ENCODE measurements around the gene SLC35B3.

Gene SLC35B3

DNA sequence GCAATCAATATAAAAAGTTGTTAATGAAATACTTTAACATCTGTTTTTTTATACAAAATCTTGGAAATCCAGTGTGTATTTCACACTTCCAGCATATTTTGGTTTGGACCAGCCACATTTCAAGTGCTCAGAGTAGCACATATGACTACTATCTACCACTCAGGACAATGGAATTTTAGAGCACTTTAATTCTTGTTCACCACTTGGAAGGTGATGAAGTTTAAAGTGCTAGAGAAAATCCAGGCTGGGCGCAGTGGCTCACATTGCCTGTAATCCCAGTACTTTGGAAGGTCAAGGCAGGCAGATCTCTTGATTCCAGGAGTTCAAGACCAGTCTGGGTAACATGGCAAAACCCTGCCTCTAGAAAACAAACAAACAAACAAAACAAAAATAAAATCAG lies 6.1 kb upstream of the SLC35B3 start:
- no peak for TF ChIP-seq ELF4 (IDR thresholded peaks at IDR 0.05)
- TF ChIP-seq CTBP1 (IDR thresholded peaks at IDR 0.05; ENCODE audit: borderline replicate concordance), result no peak
- no peak for TF ChIP-seq LEF1 (IDR thresholded peaks at IDR 0.05; ENCODE audit: borderline replicate concordance)
- no peak for TF ChIP-seq FOXK2 (IDR thresholded peaks at IDR 0.05)
- no peak for TF ChIP-seq L3MBTL2 (conservative IDR thresholded peaks at IDR 0.05)
- no peak for TF ChIP-seq ZNF384 (IDR thresholded peaks at IDR 0.05)
- no peak for TF ChIP-seq HDGF (IDR thresholded peaks at IDR 0.05; ENCODE audit: borderline replicate concordance)
- no peak for TF ChIP-seq FOXM1 (IDR thresholded peaks at IDR 0.05; ENCODE audit: borderline replicate concordance)
- TF ChIP-seq TARDBP (IDR thresholded peaks at IDR 0.05), result no peak
- TF ChIP-seq, protein P1, sequence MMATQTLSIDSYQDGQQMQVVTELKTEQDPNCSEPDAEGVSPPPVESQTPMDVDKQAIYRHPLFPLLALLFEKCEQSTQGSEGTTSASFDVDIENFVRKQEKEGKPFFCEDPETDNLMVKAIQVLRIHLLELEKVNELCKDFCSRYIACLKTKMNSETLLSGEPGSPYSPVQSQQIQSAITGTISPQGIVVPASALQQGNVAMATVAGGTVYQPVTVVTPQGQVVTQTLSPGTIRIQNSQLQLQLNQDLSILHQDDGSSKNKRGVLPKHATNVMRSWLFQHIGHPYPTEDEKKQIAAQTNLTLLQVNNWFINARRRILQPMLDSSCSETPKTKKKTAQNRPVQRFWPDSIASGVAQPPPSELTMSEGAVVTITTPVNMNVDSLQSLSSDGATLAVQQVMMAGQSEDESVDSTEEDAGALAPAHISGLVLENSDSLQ (IDR thresholded peaks at IDR 0.05), result no peak
- no peak for DNase-seq (ENCODE audit: extremely low spot score)
- ChIA-PET POLR2A (no interaction called here), CTCF (no interaction called here)

- TF ChIP-seq FOXA1 (IDR thresholded peaks at IDR 0.05) (no peak), NFRKB (IDR thresholded peaks at IDR 0.05) (no peak), LEF1 (IDR thresholded peaks at IDR 0.05; ENCODE audit: borderline replicate concordance) (no peak), ARNT (IDR thresholded peaks at IDR 0.05) (no peak), ZNF384 (IDR thresholded peaks at IDR 0.05) (no peak), TARDBP (IDR thresholded peaks at IDR 0.05) (no peak), CTBP1 (IDR thresholded peaks at IDR 0.05; ENCODE audit: borderline replicate concordance) (no peak), ELF4 (IDR thresholded peaks at IDR 0.05) (no peak), SP1 (IDR thresholded peaks at IDR 0.05) (no peak), SUZ12 (IDR thresholded peaks at IDR 0.05) (no peak), FOXM1 (IDR thresholded peaks at IDR 0.05; ENCODE audit: borderline replicate concordance) (no peak), FOXK2 (IDR thresholded peaks at IDR 0.05) (no peak)
- ChIA-PET CTCF (no interaction called here), POLR2A (no interaction called here)
- no peak for DNase-seq (ENCODE audit: extremely low spot score)
Observed at GRCh38 chr6:8439601-8440268, 4.4 kb upstream of the SLC35B3 start.

DNA sequence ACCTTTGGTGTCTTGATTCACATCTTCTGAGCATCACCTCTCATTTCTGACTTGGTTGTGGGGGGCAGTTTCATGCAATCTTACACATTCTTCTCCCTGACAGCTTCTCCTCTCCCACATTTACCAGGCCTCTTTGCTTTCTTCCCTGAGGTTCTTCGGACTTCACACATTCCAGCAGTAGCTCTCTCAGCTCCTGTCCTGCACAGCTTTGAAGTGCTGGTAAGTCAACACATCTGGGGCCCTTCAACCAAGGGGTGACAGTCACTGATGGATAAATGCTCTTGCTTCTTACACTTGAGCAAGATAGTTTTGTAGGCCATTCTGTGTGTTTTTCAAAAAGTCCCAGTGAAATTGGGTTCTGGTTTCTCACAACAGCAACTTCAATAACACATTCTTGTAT lies 2.5 kb upstream of the SLC35B3 start:
- POLR2A ChIA-PET, result no interaction called here
- no peak for TF ChIP-seq L3MBTL2 (conservative IDR thresholded peaks at IDR 0.05)
- no peak for TF ChIP-seq HDGF (IDR thresholded peaks at IDR 0.05; ENCODE audit: borderline replicate concordance)
- no peak for TF ChIP-seq TARDBP (IDR thresholded peaks at IDR 0.05)
- TF ChIP-seq SP1 (IDR thresholded peaks at IDR 0.05), result no peak
- no peak for TF ChIP-seq ELF4 (IDR thresholded peaks at IDR 0.05)
- no peak for TF ChIP-seq FOXA1 (IDR thresholded peaks at IDR 0.05)
- no peak for TF ChIP-seq ZNF384 (IDR thresholded peaks at IDR 0.05)
- no peak for TF ChIP-seq SUZ12 (IDR thresholded peaks at IDR 0.05)
- TF ChIP-seq BHLHE40 (IDR thresholded peaks at IDR 0.05; ENCODE audit: borderline replicate concordance), result no peak
- TF ChIP-seq FOXM1 (IDR thresholded peaks at IDR 0.05; ENCODE audit: borderline replicate concordance), result no peak
- TF ChIP-seq NFRKB (IDR thresholded peaks at IDR 0.05), result no peak
- TF ChIP-seq, protein P1 (IDR thresholded peaks at IDR 0.05), result no peak
- no peak for TF ChIP-seq CTBP1 (IDR thresholded peaks at IDR 0.05; ENCODE audit: borderline replicate concordance)
- TF ChIP-seq LEF1 (IDR thresholded peaks at IDR 0.05; ENCODE audit: borderline replicate concordance), result no peak
- no peak for TF ChIP-seq FOXK2 (IDR thresholded peaks at IDR 0.05)
- TF ChIP-seq ARNT (IDR thresholded peaks at IDR 0.05), result no peak
- CTCF ChIA-PET, result no interaction called here
- DNase-seq (ENCODE audit: extremely low spot score), result no peak

- CTCF ChIA-PET, result no interaction called here
- no peak for DNase-seq (ENCODE audit: extremely low spot score)
- TF ChIP-seq ZNF384 (IDR thresholded peaks at IDR 0.05) (no peak), NFRKB (IDR thresholded peaks at IDR 0.05) (no peak), FOXM1 (IDR thresholded peaks at IDR 0.05; ENCODE audit: borderline replicate concordance) (no peak), FOXK2 (IDR thresholded peaks at IDR 0.05) (no peak), LEF1 (IDR thresholded peaks at IDR 0.05; ENCODE audit: borderline replicate concordance) (no peak), ELF4 (IDR thresholded peaks at IDR 0.05) (no peak)
- POLR2A ChIA-PET, result no interaction called here
Observed at GRCh38 chr6:8436966-8437365, 1.6 kb upstream of the SLC35B3 start.

DNA sequence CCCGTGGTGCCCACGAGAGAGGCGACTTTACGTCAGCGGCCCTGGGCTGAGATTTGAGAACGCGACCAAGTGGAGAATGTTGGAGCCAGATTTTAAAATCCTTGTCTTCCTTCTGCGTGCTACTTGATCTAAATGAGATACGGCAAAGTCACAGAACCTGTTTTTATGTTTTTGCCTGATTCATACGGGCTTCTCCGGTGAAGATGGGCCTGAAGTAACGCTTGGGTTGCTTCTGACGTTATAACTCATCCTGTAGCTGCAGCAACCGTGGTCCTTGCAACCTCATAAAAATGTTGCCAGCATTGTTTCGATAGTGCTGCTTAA lies 462 bp upstream of the SLC35B3 start:
- CTCF ChIA-PET, result no interaction called here
- TF ChIP-seq LEF1 (IDR thresholded peaks at IDR 0.05; ENCODE audit: borderline replicate concordance), result no peak
- TF ChIP-seq ARNT (IDR thresholded peaks at IDR 0.05), result no peak
- no peak for TF ChIP-seq TARDBP (IDR thresholded peaks at IDR 0.05)
- TF ChIP-seq HDGF (IDR thresholded peaks at IDR 0.05; ENCODE audit: borderline replicate concordance), result no peak
- no peak; the same call in 1 of the 2 replicates for TF ChIP-seq L3MBTL2 (conservative IDR thresholded peaks at IDR 0.05)
- TF ChIP-seq SP1 (IDR thresholded peaks at IDR 0.05), result no peak
- TF ChIP-seq FOXK2 (IDR thresholded peaks at IDR 0.05), result no peak
- TF ChIP-seq FOXA1 (IDR thresholded peaks at IDR 0.05), result no peak
- TF ChIP-seq BHLHE40 (IDR thresholded peaks at IDR 0.05; ENCODE audit: borderline replicate concordance), result no peak
- TF ChIP-seq CTBP1 (IDR thresholded peaks at IDR 0.05; ENCODE audit: borderline replicate concordance), result no peak
- TF ChIP-seq SUZ12 (IDR thresholded peaks at IDR 0.05), result no peak
- no peak for TF ChIP-seq ZNF384 (IDR thresholded peaks at IDR 0.05)
- TF ChIP-seq, protein P1 (IDR thresholded peaks at IDR 0.05), result no peak
- TF ChIP-seq NFRKB (IDR thresholded peaks at IDR 0.05), result no peak
- no peak for TF ChIP-seq FOXM1 (IDR thresholded peaks at IDR 0.05; ENCODE audit: borderline replicate concordance)
- TF ChIP-seq ELF4 (IDR thresholded peaks at IDR 0.05), result no peak
- POLR2A ChIA-PET, result no interaction called here
- DNase-seq (ENCODE audit: extremely low spot score), result no peak

DNA sequence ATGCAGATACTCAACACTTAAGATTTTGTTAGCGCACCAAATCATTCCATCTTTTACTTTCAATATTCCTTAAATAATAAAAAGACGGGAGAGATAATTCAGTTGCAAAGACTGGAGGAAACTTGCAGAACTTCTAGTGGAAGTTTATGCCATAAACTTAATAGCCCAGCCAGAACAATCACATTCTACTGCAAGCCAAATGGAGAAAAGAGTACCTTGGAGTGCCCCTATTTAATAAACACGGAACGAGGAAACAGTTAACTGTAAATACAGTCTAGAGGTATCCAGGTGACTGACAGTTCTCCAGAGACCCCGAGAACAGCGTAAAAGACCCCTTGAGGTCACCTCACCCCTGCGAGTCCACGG lies 635 bp downstream of the SLC35B3 start:
- ChIA-PET POLR2A (no interaction called here), CTCF (no interaction called here)
- DNase-seq (ENCODE audit: extremely low spot score), result no peak
- TF ChIP-seq FOXM1 (IDR thresholded peaks at IDR 0.05; ENCODE audit: borderline replicate concordance), result no peak
- TF ChIP-seq BHLHE40 (IDR thresholded peaks at IDR 0.05; ENCODE audit: borderline replicate concordance), result no peak
- TF ChIP-seq, protein P1 (IDR thresholded peaks at IDR 0.05), result no peak
- no peak for TF ChIP-seq ARNT (IDR thresholded peaks at IDR 0.05)
- TF ChIP-seq SP1 (IDR thresholded peaks at IDR 0.05), result no peak
- TF ChIP-seq ZNF384 (IDR thresholded peaks at IDR 0.05), result no peak
- no peak for TF ChIP-seq HDGF (IDR thresholded peaks at IDR 0.05; ENCODE audit: borderline replicate concordance)
- no peak for TF ChIP-seq L3MBTL2 (conservative IDR thresholded peaks at IDR 0.05)
- TF ChIP-seq TARDBP (IDR thresholded peaks at IDR 0.05), result no peak
- TF ChIP-seq CTBP1 (IDR thresholded peaks at IDR 0.05; ENCODE audit: borderline replicate concordance), result no peak
- no peak for TF ChIP-seq NFRKB (IDR thresholded peaks at IDR 0.05)
- no peak for TF ChIP-seq ELF4 (IDR thresholded peaks at IDR 0.05)
